ENCODE data around the gene SLC6A7.

SLC6A7 gene

GRCh38 chr5:150142185-150142958, 47.5 kb upstream of the SLC6A7 start:
- Histone ChIP-seq H4K91ac (ENCODE audit: low read length) (peak overlapping the region; percentile 100), H2BK12ac (ENCODE audit: low read length in 2 of 2) (peak overlapping the region; percentile 98 to 99), H3K4me1 (ENCODE audit: control insufficient read depth, insufficient read depth, low read depth, low read length) (peaks cover 80% of the 10 kb centered on the region), H3K9me3 (ENCODE audit: control insufficient read depth, low read length) (no peaks in the 10 kb centered on the region), H2AFZ (ENCODE audit: low read depth, low read length) (no peak overlapping the region), H3K23ac (ENCODE audit: low read length in 2 of 2) (no peak overlapping the region), H3K4me2 (ENCODE audit: low read length, poor library complexity, severe bottlenecking) (no peak overlapping the region), H3K14ac (ENCODE audit: low read length in 2 of 2) (peak overlapping the region in 1 of 2 experiments; percentile 19), H3K27ac (ENCODE audit: low read length, poor library complexity, severe bottlenecking) (peak overlapping the region; percentile 99), H3K4me3 (ENCODE audit: insufficient read depth in 1 of 2, low read depth in 1 of 2, low read length in 2 of 2) (peak overlapping the region in 1 of 2 experiments; percentile 14), H3K4ac (ENCODE audit: low read depth in 1 of 2, low read length in 2 of 2) (peak overlapping the region; percentile 94 to 96), H4K8ac (ENCODE audit: low read length) (peak overlapping the region; percentile 95), H3K36me3 (ENCODE audit: control insufficient read depth in 1 of 2, insufficient read depth in 2 of 2, low read depth in 1 of 2, low read length in 2 of 2) (peaks cover 9 to 65% of the 10 kb centered on the region in 2 experiments), H2BK5ac (ENCODE audit: low read depth, low read length, poor library complexity, severe bottlenecking) (peak overlapping the region; percentile 89), H3K9ac (ENCODE audit: low read length) (peak overlapping the region; percentile 82), H2BK120ac (ENCODE audit: low read depth, low read length) (peak overlapping the region; percentile 90), H2AK5ac (ENCODE audit: low read length, severe bottlenecking) (peak overlapping the region; percentile 93), H3K18ac (ENCODE audit: low read depth in 1 of 2, low read length in 2 of 2) (peak overlapping the region; percentile 93 to 99), H3K79me1 (replicated peaks; ENCODE audit: low read length, poor library complexity, severe bottlenecking) (peaks cover 4% of the 10 kb centered on the region), H3K27me3 (ENCODE audit: control insufficient read depth in 1 of 2, insufficient read depth in 1 of 2, low read length in 2 of 2) (no peaks in the 10 kb centered on the region), H2BK15ac (ENCODE audit: low read depth, poor library complexity, severe bottlenecking) (peak overlapping the region; percentile 29)
- WGBS, result 31% methylated on average over 11 of the region's 14 CpGs
- peak; percentile 45 for DNase-seq

DNA sequence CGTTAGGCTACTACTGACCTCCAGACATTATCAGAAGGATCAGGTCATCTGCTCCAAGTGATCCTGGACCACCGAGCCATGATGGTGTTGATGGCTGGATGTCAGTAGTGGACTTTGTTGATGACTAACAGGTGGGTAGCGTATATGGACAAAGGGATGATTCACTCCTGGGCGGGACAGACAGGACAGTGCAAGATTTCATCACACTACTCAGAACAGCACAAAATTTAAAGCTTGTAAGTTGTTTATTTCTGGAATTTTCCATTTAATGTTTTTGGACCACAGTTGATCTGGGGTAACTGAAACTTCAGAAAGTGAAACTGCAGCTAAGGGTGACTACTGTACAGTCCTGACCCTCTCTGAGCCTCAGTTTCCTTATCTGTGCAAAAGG, 46.9 kb upstream of the SLC6A7 start:
- Histone ChIP-seq H3K18ac (ENCODE audit: low read depth in 1 of 2, low read length in 2 of 2) (peak overlapping the region; percentile 93 to 99), H3K4ac (ENCODE audit: low read depth in 1 of 2, low read length in 2 of 2) (peak overlapping the region; percentile 50 to 99), H2AFZ (ENCODE audit: low read depth, low read length) (no peak overlapping the region), H3K9ac (ENCODE audit: low read length) (peak overlapping the region; percentile 82), H2BK120ac (ENCODE audit: low read depth, low read length) (peak overlapping the region; percentile 86), H3K4me2 (ENCODE audit: low read length, poor library complexity, severe bottlenecking) (no peak overlapping the region), H3K9me3 (ENCODE audit: control insufficient read depth, low read length) (no peaks in the 10 kb centered on the region), H2BK12ac (ENCODE audit: low read length in 2 of 2) (peak overlapping the region; percentile 83 to 91), H4K8ac (ENCODE audit: low read length) (peak overlapping the region; percentile 78), H3K36me3 (ENCODE audit: control insufficient read depth in 1 of 2, insufficient read depth in 2 of 2, low read depth in 1 of 2, low read length in 2 of 2) (peaks cover 15 to 67% of the 10 kb centered on the region in 2 experiments), H3K79me1 (replicated peaks; ENCODE audit: low read length, poor library complexity, severe bottlenecking) (peaks cover 10% of the 10 kb centered on the region), H2BK5ac (ENCODE audit: low read depth, low read length, poor library complexity, severe bottlenecking) (peak overlapping the region; percentile 94), H3K23ac (ENCODE audit: low read length in 2 of 2) (no peak overlapping the region), H3K27ac (ENCODE audit: low read length, poor library complexity, severe bottlenecking) (peak overlapping the region; percentile 92), H4K91ac (ENCODE audit: low read length) (peak overlapping the region; percentile 83), H3K14ac (ENCODE audit: low read length in 2 of 2) (no peak overlapping the region), H3K27me3 (ENCODE audit: control insufficient read depth in 1 of 2, insufficient read depth in 1 of 2, low read length in 2 of 2) (no peaks in the 10 kb centered on the region), H2BK15ac (ENCODE audit: low read depth, poor library complexity, severe bottlenecking) (no peak overlapping the region), H3K4me3 (ENCODE audit: insufficient read depth in 1 of 2, low read depth in 1 of 2, low read length in 2 of 2) (peak overlapping the region in 1 of 2 experiments; percentile 69), H2AK5ac (ENCODE audit: low read length, severe bottlenecking) (peak overlapping the region; percentile 80), H3K4me1 (ENCODE audit: control insufficient read depth, insufficient read depth, low read depth, low read length) (peaks cover 80% of the 10 kb centered on the region)
- peak; percentile 98 for DNase-seq
- 0% methylated on average over 2 of the region's 4 CpGs for WGBS

- H3K27me3 ChIP-seq (ENCODE audit: control insufficient read depth in 1 of 2, insufficient read depth in 1 of 2, low read length in 2 of 2), result no peaks in the 10 kb centered on the region
- WGBS, result 49% methylated on average over 20 of the region's 20 CpGs
- peak overlapping the region in 1 of 2 experiments; percentile 69 for H3K4me3 ChIP-seq (ENCODE audit: insufficient read depth in 1 of 2, low read depth in 1 of 2, low read length in 2 of 2)
- peak overlapping the region in 1 of 2 experiments; percentile 79 for H3K23ac ChIP-seq (ENCODE audit: low read length in 2 of 2)
- peaks cover 20 to 68% of the 10 kb centered on the region in 2 experiments for H3K36me3 ChIP-seq (ENCODE audit: control insufficient read depth in 1 of 2, insufficient read depth in 2 of 2, low read depth in 1 of 2, low read length in 2 of 2)
- peak overlapping the region; percentile 62 for H2BK15ac ChIP-seq (ENCODE audit: low read depth, poor library complexity, severe bottlenecking)
- peak overlapping the region; percentile 99 for H4K91ac ChIP-seq (ENCODE audit: low read length)
- H3K14ac ChIP-seq (ENCODE audit: low read length in 2 of 2), result peak overlapping the region in 1 of 2 experiments; percentile 89
- peak overlapping the region; percentile 94 for H2BK5ac ChIP-seq (ENCODE audit: low read depth, low read length, poor library complexity, severe bottlenecking)
- H3K27ac ChIP-seq (ENCODE audit: low read length, poor library complexity, severe bottlenecking), result peak overlapping the region; percentile 92
- DNase-seq, result peak; percentile 96
- peak overlapping the region; percentile 98 for H2BK12ac ChIP-seq (ENCODE audit: low read length in 2 of 2)
- no peak overlapping the region for H3K4me2 ChIP-seq (ENCODE audit: low read length, poor library complexity, severe bottlenecking)
- H2BK120ac ChIP-seq (ENCODE audit: low read depth, low read length), result peak overlapping the region; percentile 96
- H2AK5ac ChIP-seq (ENCODE audit: low read length, severe bottlenecking), result peak overlapping the region; percentile 100
- peaks cover 13% of the 10 kb centered on the region for H3K79me1 ChIP-seq (replicated peaks; ENCODE audit: low read length, poor library complexity, severe bottlenecking)
- peak overlapping the region; percentile 97 to 99 for H3K4ac ChIP-seq (ENCODE audit: low read depth in 1 of 2, low read length in 2 of 2)
- peaks cover 77% of the 10 kb centered on the region for H3K4me1 ChIP-seq (ENCODE audit: control insufficient read depth, insufficient read depth, low read depth, low read length)
- H3K18ac ChIP-seq (ENCODE audit: low read depth in 1 of 2, low read length in 2 of 2), result peak overlapping the region; percentile 96 to 99
- peak overlapping the region; percentile 99 for H4K8ac ChIP-seq (ENCODE audit: low read length)
- H3K9me3 ChIP-seq (ENCODE audit: control insufficient read depth, low read length), result no peaks in the 10 kb centered on the region
- peak overlapping the region; percentile 82 for H3K9ac ChIP-seq (ENCODE audit: low read length)
- no peak overlapping the region for H2AFZ ChIP-seq (ENCODE audit: low read depth, low read length)
Measured at GRCh38 chr5:150143350-150144245, 46.3 kb upstream of the SLC6A7 start.
